RKO (cell line): Measurements from ENCODE around the gene RPIA.
"Not testable (repeated sequence)": the region's sequence is repeated elsewhere in the genome, so short reads cannot be mapped to it uniquely, and the experiment has no call there.

ENCODE experiments used
- DNase-seq: peaks from one replicate; pipeline ENCODE4 v3.0.0-alpha.2; 2016; ENCODE audit warnings: low spot score

Gene RPIA

DNA sequence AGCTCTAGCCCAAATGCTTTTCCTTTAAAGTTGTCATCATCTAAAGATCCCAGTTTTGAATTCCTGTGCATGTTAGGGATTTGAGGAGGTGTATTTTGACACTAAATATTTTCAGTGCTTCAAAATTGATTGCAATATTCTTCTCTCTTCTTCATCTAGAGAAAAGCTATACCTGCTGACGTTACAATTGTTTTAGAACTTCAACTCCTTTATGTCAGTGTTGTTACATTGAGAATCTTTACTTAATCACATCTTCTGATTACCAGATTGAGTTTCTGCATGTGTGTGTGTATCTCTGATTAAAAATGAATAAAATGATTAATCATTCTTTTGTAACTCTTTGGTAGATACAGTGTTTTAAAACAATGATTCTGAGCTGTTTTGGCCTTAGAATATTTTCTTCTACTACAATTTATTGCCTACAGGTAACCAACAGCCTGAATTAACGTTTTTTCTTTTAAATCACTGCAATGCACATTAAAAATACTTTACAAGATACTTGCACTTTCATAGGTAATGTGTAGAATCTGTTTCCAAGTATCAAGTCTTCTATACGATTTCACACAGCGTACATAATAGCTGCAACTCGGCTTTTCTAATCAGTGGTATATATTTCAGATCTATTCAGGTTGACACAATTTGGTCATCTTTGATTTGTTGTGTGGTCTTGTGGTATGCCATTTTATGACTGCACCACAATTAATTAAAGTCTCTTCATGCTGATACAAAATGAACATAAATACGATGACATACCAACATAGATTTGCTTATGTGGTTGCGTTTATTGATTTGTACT lies 82.0 kb downstream of the RPIA start:
- not testable (repeated sequence) for DNase-seq

DNA sequence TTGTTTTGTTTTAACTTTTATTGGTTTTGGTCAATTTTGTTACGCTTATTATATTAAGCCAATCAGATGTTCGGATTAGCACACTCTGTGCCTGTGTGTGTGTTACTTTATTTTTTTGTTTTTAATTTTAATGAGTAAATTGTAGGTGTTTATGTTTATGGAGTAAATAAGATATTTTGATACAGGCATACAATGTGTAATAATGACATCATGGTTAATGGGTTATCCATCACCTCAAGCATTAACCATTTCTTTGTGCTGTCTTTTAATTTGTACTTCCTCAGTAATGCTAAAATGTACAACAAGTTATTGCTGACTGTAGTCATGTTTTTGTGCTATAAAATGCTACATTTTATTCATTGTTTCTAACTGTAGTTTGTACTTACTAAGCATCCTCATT lies 97.7 kb downstream of the RPIA start:
- not testable (repeated sequence) for DNase-seq

DNA sequence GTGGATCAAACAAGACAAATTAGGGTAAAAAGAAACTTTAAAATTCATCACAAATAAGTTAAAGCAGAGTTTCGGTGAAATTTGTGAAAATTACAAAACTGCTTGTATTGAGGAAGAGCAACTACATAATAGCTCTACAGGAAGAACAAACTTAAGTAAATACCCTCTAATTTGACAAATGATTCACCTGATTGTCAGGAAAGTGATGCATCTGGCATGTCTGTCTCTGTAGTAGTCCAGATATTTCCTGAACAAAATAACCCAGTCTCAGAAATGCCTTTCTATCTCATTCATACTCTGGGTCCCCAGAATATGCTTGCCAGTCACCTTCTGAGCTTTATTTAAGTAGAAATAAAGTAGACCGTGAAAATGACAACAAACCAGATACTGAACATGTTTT lies 104.5 kb downstream of the RPIA start:
- DNase-seq = not testable (repeated sequence)

DNA sequence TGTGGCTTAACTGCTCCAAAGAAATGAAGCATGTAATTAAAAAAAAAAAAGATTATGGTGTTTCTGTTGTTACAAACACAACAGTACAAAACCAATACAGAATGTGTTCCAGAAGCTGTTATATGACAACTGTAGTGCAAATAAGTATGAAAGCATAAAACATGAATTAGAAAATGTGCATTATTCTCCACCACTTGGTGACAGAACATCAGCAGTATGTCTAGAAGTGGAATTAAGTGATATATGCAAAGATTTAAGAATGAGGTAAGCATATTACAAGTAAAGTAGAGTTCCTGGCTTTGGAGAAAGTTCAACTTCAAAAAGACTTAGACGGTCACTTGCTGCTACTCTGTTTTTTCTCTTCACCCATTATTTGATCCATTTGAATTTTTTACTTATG lies 105.0 kb downstream of the RPIA start:
- DNase-seq = not testable (repeated sequence)

DNA sequence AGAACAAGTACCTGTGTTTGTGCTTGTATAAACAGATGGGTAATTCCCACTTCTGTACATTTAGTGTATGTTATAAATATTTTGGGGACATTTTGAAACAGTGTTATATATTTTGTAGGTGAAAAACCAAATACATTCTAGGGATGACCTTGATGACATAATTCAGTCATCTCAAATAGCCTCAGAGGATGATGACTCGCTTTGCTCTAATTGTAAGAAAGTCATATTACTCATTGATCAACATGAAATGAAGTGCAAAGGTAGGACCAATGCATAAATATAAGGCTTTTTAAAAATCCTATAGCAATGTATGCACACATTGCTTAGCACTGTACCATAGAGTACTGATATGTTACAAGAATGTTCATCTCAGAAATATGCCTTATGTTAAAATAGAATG lies 105.7 kb downstream of the RPIA start:
- not testable (repeated sequence) for DNase-seq
